ENCODE results near the gene DNAH12. TPM values are rescaled to one million over a fixed set of nuclear protein-coding genes. Genes with fewer than 3 reads are reported as not detected.

DNAH12 gene
- total and polyA plus RNA-seq, 4 donors, result 0.05 to 0.08 (median 0.08) TPM; not detected in 1

- peaks cover 9 to 41% (median 28%) of the 10 kb centered on the region in 4 donors for H3K36me3 ChIP-seq (ENCODE audit: control insufficient read depth in 4 of 4, insufficient read depth in 3 of 4, low read depth in 1 of 4, low read length in 3 of 4)
- TF ChIP-seq MAX (IDR thresholded peaks at IDR 0.05) (no peak), SP1 (IDR thresholded peaks at IDR 0.05) (no peak), RAD21 (IDR thresholded peaks at IDR 0.05) (no peak), HNF4A (conservative IDR thresholded peaks at IDR 0.05) (no peak), REST (IDR thresholded peaks at IDR 0.05) (no peak), TAF1 (conservative IDR thresholded peaks at IDR 0.05) (no peak), GABPA (IDR thresholded peaks at IDR 0.05 in 1 of 2, conservative IDR thresholded peaks at IDR 0.05 in 1 of 2) (no peak), JUND (IDR thresholded peaks at IDR 0.05) (no peak), FOXA1 (IDR thresholded peaks at IDR 0.05) (no peak), RXRA (IDR thresholded peaks at IDR 0.05) (no peak), YY1 (IDR thresholded peaks at IDR 0.05) (no peak), FOXA2 (IDR thresholded peaks at IDR 0.05) (no peak)
- TF ChIP-seq, protein P1, sequence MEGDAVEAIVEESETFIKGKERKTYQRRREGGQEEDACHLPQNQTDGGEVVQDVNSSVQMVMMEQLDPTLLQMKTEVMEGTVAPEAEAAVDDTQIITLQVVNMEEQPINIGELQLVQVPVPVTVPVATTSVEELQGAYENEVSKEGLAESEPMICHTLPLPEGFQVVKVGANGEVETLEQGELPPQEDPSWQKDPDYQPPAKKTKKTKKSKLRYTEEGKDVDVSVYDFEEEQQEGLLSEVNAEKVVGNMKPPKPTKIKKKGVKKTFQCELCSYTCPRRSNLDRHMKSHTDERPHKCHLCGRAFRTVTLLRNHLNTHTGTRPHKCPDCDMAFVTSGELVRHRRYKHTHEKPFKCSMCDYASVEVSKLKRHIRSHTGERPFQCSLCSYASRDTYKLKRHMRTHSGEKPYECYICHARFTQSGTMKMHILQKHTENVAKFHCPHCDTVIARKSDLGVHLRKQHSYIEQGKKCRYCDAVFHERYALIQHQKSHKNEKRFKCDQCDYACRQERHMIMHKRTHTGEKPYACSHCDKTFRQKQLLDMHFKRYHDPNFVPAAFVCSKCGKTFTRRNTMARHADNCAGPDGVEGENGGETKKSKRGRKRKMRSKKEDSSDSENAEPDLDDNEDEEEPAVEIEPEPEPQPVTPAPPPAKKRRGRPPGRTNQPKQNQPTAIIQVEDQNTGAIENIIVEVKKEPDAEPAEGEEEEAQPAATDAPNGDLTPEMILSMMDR (IDR thresholded peaks at IDR 0.05; ENCODE audit: low read depth, low read length, missing input control), result no peak
- TF ChIP-seq, protein P2, sequence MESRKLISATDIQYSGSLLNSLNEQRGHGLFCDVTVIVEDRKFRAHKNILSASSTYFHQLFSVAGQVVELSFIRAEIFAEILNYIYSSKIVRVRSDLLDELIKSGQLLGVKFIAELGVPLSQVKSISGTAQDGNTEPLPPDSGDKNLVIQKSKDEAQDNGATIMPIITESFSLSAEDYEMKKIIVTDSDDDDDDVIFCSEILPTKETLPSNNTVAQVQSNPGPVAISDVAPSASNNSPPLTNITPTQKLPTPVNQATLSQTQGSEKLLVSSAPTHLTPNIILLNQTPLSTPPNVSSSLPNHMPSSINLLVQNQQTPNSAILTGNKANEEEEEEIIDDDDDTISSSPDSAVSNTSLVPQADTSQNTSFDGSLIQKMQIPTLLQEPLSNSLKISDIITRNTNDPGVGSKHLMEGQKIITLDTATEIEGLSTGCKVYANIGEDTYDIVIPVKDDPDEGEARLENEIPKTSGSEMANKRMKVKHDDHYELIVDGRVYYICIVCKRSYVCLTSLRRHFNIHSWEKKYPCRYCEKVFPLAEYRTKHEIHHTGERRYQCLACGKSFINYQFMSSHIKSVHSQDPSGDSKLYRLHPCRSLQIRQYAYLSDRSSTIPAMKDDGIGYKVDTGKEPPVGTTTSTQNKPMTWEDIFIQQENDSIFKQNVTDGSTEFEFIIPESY (IDR thresholded peaks at IDR 0.05), result no peak
- TF ChIP-seq, protein P3, sequence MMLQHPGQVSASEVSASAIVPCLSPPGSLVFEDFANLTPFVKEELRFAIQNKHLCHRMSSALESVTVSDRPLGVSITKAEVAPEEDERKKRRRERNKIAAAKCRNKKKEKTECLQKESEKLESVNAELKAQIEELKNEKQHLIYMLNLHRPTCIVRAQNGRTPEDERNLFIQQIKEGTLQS (IDR thresholded peaks at IDR 0.05), result no peak
- no peaks in the 10 kb centered on the region for H3K27me3 ChIP-seq (ENCODE audit: control insufficient read depth in 4 of 4, insufficient read depth in 4 of 4, low read length in 3 of 4)
- no peak overlapping the region for H3K9ac ChIP-seq (ENCODE audit: low read depth in 1 of 2, low read length in 2 of 2)
- H3K9me3 ChIP-seq (ENCODE audit: control insufficient read depth in 4 of 4, low read length in 3 of 4), result no peaks in the 10 kb centered on the region
- DNase-seq (ENCODE audit: low spot score), result no peak
- no peak overlapping the region for H3K4me3 ChIP-seq (ENCODE audit: low read depth in 1 of 3, low read length in 3 of 3)
- H3K27ac ChIP-seq (ENCODE audit: low read depth in 1 of 2, low read length in 2 of 2), result no peak overlapping the region
- H3K4me1 ChIP-seq (ENCODE audit: control insufficient read depth in 4 of 4, insufficient read depth in 4 of 4, low read length in 3 of 4), result no peaks in the 10 kb centered on the region
Observed at GRCh38 chr3:57257678-57258077, 286.5 kb downstream of the DNAH12 start.

DNA sequence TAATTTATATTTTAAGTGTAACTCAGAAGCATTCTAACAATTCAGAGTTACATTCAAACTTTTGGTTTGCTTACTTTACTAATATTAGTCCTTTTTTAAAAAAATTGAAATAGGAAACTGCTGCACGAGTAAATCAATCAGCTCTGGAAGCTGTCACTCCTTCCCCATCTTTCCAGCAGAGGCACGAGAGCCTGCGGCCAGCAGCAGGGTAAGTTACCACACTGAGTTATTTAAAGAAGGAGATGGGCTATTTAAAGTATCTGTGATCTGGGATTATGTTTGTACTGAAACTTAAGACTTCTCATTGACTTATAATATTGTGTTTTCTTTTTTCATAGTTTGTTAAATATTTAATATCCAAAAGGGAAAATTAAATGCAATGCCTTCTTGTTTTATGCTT is 287.3 kb downstream of the DNAH12 start:
- Histone ChIP-seq H3K36me3 (ENCODE audit: control insufficient read depth in 4 of 4, insufficient read depth in 3 of 4, low read depth in 1 of 4, low read length in 3 of 4) (peaks cover 9 to 40% (median 27%) of the 10 kb centered on the region in 4 donors), H3K27ac (ENCODE audit: low read depth in 1 of 2, low read length in 2 of 2) (no peak overlapping the region), H3K4me1 (ENCODE audit: control insufficient read depth in 4 of 4, insufficient read depth in 4 of 4, low read length in 3 of 4) (no peaks in the 10 kb centered on the region), H3K9ac (ENCODE audit: low read depth in 1 of 2, low read length in 2 of 2) (no peak overlapping the region), H3K9me3 (ENCODE audit: control insufficient read depth in 4 of 4, low read length in 3 of 4) (no peaks in the 10 kb centered on the region), H3K27me3 (ENCODE audit: control insufficient read depth in 4 of 4, insufficient read depth in 4 of 4, low read length in 3 of 4) (no peaks in the 10 kb centered on the region), H3K4me3 (ENCODE audit: low read depth in 1 of 3, low read length in 3 of 3) (no peak overlapping the region)
- WGBS, result 92% methylated on average over 3 of the region's 3 CpGs
- DNase-seq (ENCODE audit: low spot score), result no peak
- no peak for TF ChIP-seq RXRA (IDR thresholded peaks at IDR 0.05)
- no peak for TF ChIP-seq REST (IDR thresholded peaks at IDR 0.05)
- no peak for TF ChIP-seq EGR1 (IDR thresholded peaks at IDR 0.05; ENCODE audit: low read depth in 2 of 2)
- TF ChIP-seq HNF4G (IDR thresholded peaks at IDR 0.05), result no peak
- TF ChIP-seq, protein P3 (IDR thresholded peaks at IDR 0.05), result no peak
- no peak for TF ChIP-seq NR2F2 (IDR thresholded peaks at IDR 0.05)
- TF ChIP-seq YY1 (IDR thresholded peaks at IDR 0.05), result no peak
- TF ChIP-seq SP1 (IDR thresholded peaks at IDR 0.05), result no peak
- TF ChIP-seq RAD21 (IDR thresholded peaks at IDR 0.05), result no peak
- no peak for TF ChIP-seq GABPA (IDR thresholded peaks at IDR 0.05 in 1 of 2, conservative IDR thresholded peaks at IDR 0.05 in 1 of 2)
- TF ChIP-seq, protein P2 (IDR thresholded peaks at IDR 0.05), result no peak
- TF ChIP-seq JUND (IDR thresholded peaks at IDR 0.05), result no peak
